Dendritic cell treated with granulocyte-macrophage colony-stimulating factor and Interleukin-4, amounts not matched to agents 40 ng/mL and 50 ng/mL, for 4 days (primary cell): ENCODE results near the gene MTHFD1L.
"Not testable (repeated sequence)": the region's sequence is repeated elsewhere in the genome, so short reads cannot be mapped to it uniquely, and the experiment has no call there.

ENCODE experiments used
- H3K27ac Mint-ChIP-seq: one replicate; pipeline ENCODE4 v1.8.0; 2022; ENCODE audit warnings: mild to moderate bottlenecking, mixed read lengths
- H3K27me3 Mint-ChIP-seq: one replicate; pipeline ENCODE4 v1.8.0; 2022; ENCODE audit warnings: mild to moderate bottlenecking, mixed read lengths
- H3K36me3 Mint-ChIP-seq: one replicate; pipeline ENCODE4 v1.8.0; 2022; ENCODE audit warnings: low read depth, mixed read lengths
- H3K4me1 Mint-ChIP-seq: one replicate; pipeline ENCODE4 v1.8.0; 2022; ENCODE audit warnings: low read depth, mixed read lengths
- H3K4me3 Mint-ChIP-seq: one replicate; pipeline ENCODE4 v1.8.0; 2022; ENCODE audit warnings: mild to moderate bottlenecking, moderate library complexity, mixed read lengths
- H3K9me3 Mint-ChIP-seq: one replicate; pipeline ENCODE4 v1.8.0; 2022; ENCODE audit warnings: mixed read lengths
- intact Hi-C: fragments of 100-400 bp; cut with micrococcal nuclease; formaldehyde crosslinking; loops from one replicate; pipeline ENCODE4 v1.15.0; 2022

The MTHFD1L gene

DNA sequence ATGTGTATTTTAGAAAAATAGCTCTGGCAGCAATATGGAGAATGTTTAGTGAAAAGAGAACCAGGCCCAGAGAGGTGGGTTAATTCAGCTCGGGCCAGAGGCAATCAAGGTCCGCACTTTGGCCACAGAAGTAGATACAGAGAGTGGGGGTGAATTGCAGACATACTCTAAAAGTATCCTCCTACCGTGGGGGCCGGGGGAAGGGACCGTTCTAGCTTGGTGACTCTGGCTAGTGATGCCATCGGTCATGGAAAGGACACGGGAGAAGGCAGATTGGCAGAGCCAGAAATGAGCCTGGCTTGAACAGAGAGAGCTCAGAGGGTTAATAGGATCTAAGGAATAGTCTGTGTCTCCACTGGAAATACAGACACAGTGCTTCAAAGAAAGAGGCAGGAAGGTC lies 173.1 kb downstream of the MTHFD1L start:
- intact Hi-C loops: no loop called here
- Mint-ChIP-seq H3K4me3 (no peak overlapping the region), H3K27ac (peak overlapping the region; percentile 18), H3K27me3 (no peaks in the 10 kb centered on the region), H3K9me3 (no peaks in the 10 kb centered on the region), H3K36me3 (peaks cover 15% of the 10 kb centered on the region), H3K4me1 (peaks cover 45% of the 10 kb centered on the region)

DNA sequence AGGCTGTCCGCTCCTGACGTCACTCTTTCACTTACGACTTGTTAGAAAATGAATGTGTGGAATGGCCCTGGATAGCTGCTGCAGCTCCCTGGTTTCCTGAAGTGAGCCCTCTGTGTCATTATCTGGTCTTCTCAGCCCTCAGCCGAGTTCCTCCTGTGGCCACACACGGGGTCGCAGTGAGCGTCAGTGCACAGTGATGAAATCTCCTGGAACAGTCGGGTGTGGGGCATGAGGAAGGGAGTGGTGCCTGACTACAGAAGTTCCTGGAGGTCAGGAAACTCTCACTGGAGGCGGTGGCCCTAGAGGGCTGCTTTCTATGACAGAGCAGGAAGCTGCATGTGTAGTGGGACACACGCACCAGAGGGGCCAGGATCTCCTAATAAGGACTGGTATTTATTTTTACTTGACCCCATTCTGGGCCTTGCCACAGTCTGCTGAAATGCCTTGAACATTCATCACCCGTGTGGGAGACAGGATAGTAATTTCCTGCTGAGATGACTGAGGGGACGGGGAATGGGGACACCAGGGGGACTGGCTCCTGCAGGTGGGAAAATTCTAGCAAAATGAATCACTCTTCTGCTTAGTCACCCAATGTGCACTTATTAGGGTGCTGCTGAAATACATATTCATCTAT lies 175.5 kb downstream of the MTHFD1L start:
- peak overlapping the region; percentile 76 for H3K4me3 Mint-ChIP-seq
- H3K9me3 Mint-ChIP-seq, H3K27me3 Mint-ChIP-seq, intact Hi-C loops: not testable (repeated sequence)
- peaks cover 45% of the 10 kb centered on the region for H3K4me1 Mint-ChIP-seq
- H3K36me3 Mint-ChIP-seq: peaks cover 23% of the 10 kb centered on the region
- H3K27ac Mint-ChIP-seq: peak overlapping the region; percentile 42

DNA sequence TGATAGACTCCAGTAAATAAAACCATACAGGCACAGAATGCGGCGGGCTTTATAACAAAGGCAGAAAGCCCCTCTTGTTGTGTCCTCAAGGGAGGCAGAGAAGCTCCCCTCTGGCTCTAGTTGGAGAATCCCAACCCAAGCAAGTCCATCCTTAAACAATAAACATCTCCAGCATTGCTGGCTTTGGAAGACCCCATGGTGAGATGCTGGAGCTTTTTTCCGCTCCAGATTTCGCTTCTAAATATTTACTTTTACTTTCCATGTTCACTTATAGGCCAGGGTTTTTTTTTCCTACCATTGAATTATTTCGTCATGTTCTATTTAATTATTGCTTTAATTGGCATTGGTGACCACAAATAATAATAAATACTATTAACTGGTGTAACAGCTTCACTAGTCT lies 176.2 kb downstream of the MTHFD1L start:
- peaks cover 39% of the 10 kb centered on the region for H3K4me1 Mint-ChIP-seq
- H3K27me3 Mint-ChIP-seq: no peaks in the 10 kb centered on the region
- intact Hi-C loops: no loop called here
- H3K4me3 Mint-ChIP-seq: no peak overlapping the region
- no peaks in the 10 kb centered on the region for H3K9me3 Mint-ChIP-seq
- no peak overlapping the region for H3K27ac Mint-ChIP-seq
- peaks cover 23% of the 10 kb centered on the region for H3K36me3 Mint-ChIP-seq

DNA sequence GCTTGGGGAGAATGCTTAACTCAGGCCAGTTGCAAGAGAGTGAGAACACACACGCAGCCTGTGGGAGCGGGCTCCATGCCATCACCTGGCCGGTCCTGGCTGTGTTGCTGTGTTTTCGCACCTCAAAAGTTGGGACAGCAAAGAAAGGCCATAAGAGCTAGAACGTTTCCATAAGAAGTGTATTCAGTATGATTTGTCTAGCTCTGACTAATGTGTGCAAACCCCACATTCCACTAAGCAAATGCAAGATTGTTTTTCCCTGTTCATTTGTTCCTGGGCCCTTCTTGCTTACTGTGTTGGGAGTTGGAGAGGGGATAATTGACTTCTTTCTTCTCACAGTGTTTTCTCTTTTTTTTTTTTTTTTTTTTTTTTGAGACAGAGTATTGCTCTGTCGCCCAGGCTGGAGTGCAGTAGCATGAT lies 177.4 kb downstream of the MTHFD1L start:
- H3K4me3 Mint-ChIP-seq, H3K27ac Mint-ChIP-seq, H3K27me3 Mint-ChIP-seq, H3K9me3 Mint-ChIP-seq, intact Hi-C loops: not testable (repeated sequence)
- H3K4me1 Mint-ChIP-seq: peaks cover 28% of the 10 kb centered on the region
- H3K36me3 Mint-ChIP-seq: peaks cover 22% of the 10 kb centered on the region

DNA sequence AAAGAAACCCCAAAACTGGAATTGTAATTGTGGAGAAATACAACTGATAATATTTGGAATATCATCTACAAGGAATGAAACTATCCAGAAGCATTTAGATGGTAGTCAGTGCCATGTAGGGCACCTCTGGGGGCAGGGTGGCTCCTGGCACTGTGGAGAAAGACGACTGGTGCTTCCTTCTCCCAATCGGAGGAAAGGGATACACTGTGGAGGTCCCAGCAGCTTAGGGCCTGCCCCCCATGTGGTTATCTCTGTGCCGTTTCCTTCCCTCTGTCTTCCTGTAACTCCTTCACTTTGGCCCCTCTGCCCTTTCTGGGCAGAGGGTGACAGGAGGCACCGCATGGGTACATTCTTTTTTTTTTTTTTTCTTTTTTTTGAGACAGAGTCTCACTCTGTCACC lies 178.4 kb downstream of the MTHFD1L start:
- H3K36me3 Mint-ChIP-seq: peaks cover 19% of the 10 kb centered on the region
- no peak overlapping the region for H3K4me3 Mint-ChIP-seq
- H3K4me1 Mint-ChIP-seq: peaks cover 20% of the 10 kb centered on the region
- H3K27me3 Mint-ChIP-seq: no peaks in the 10 kb centered on the region
- H3K27ac Mint-ChIP-seq: no peak overlapping the region
- intact Hi-C loops: no loop called here
- H3K9me3 Mint-ChIP-seq: peaks cover 12% of the 10 kb centered on the region

DNA sequence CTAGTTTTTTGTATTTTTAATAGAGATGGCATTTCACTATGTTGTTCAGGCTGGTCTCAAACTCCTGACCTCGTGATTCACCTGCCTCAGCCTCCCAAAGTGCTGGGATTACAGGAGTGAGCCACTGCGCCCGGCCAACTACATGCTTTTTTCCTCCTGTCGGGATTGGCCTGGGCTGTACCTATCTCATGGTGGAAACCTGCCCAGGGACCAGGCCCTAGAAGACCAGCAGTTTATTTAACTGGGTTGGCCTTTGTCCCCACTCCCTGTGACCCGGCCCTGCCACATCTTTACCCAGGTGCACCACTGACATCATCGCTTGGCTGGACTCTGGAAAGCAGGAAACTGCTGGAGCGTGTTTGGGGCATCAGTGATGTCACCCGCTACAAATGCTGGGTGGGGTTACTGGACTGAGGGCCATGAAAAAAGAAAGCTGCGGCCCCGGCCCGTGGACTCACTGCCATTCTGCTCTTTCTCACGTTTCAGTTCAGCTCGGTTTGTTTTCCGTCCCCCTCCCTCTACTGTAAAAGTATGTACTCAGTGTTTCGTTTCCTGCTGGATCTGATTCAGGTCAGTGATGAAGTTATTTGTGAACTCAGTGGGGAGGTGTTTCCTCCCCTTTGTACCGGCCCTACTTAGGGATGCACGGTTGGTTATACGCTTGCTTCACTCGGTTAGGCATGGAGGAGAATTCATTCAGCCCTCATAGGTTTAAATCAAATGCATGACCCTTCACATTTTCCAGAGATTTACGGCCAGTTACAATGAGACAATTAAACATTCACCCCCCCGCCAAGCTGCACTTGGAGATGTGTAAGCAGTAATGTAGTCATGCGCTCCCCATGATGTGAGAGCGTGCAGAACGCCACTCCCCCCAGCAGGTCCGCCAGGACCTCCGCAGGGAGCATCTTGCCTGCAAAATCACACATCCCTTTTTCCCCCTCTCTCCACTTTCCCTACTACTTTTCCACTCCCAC lies 179.3 kb downstream of the MTHFD1L start:
- no peak overlapping the region for H3K27ac Mint-ChIP-seq
- H3K36me3 Mint-ChIP-seq: peaks cover 19% of the 10 kb centered on the region
- H3K4me1 Mint-ChIP-seq: peaks cover 17% of the 10 kb centered on the region
- no peak overlapping the region for H3K4me3 Mint-ChIP-seq
- intact Hi-C loops: no loop called here
- no peaks in the 10 kb centered on the region for H3K27me3 Mint-ChIP-seq
- peaks cover 12% of the 10 kb centered on the region for H3K9me3 Mint-ChIP-seq

DNA sequence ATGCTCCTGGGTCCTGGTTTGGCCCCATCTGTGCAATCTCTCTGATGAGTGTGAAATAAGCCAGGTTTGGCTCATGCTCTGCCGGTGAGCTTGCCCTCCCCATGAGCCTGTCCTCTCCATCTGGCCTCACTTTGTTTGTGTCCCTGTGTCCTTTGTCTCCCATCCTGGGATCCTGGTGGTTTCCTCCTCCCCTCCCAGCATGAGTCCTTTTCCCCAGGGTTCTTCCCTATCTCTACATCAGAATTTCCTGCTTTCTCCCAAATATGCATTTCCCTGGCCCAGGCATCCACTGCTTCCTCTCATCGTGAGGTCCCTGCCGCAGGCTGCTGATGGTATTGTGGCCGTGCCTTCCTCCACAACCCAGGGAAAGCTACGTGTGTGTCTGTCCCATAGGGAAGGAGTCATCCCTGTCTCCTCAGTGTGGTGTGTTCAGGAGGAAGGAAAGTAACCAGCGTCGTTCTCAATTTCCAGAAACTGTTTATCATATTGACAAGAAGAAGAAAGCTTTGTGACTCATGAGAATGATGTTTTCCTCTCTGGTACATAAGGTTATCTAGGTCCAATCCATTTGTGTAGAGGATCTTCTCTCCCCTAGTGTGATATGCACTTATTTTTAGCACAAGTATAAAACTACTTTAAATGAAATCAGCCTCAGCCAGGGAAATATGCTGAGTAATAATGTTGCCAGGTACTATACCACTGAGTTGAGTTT lies 180.2 kb downstream of the MTHFD1L start:
- Mint-ChIP-seq H3K9me3 (peaks cover 12% of the 10 kb centered on the region), H3K36me3 (peaks cover 19% of the 10 kb centered on the region)
- H3K27ac Mint-ChIP-seq, H3K4me1 Mint-ChIP-seq, H3K4me3 Mint-ChIP-seq, intact Hi-C loops, H3K27me3 Mint-ChIP-seq: not testable (repeated sequence)

DNA sequence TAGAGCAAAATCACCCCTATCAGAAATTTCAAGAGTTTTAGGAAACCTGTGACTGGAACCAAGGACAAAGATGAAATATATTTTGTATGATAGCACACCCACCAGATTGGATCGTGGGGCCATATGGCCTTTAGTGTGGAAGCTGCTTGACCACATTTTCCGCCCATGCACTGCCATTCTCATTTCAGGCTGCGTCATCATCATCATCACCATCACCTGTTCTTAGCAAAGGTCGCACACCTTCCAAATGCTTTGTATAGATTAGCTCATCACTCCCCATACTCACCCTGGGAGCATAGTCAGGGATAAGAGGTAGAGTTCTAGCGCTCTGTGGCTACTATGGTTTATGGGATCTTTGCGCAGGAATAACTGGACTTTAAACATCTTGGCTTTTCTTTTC lies 185.7 kb downstream of the MTHFD1L start:
- H3K27me3 Mint-ChIP-seq: no peaks in the 10 kb centered on the region
- peaks cover 12% of the 10 kb centered on the region for H3K9me3 Mint-ChIP-seq
- no peak overlapping the region for H3K4me3 Mint-ChIP-seq
- no peak overlapping the region for H3K27ac Mint-ChIP-seq
- H3K36me3 Mint-ChIP-seq: peaks cover 17% of the 10 kb centered on the region
- intact Hi-C loops: no loop called here
- no peaks in the 10 kb centered on the region for H3K4me1 Mint-ChIP-seq

DNA sequence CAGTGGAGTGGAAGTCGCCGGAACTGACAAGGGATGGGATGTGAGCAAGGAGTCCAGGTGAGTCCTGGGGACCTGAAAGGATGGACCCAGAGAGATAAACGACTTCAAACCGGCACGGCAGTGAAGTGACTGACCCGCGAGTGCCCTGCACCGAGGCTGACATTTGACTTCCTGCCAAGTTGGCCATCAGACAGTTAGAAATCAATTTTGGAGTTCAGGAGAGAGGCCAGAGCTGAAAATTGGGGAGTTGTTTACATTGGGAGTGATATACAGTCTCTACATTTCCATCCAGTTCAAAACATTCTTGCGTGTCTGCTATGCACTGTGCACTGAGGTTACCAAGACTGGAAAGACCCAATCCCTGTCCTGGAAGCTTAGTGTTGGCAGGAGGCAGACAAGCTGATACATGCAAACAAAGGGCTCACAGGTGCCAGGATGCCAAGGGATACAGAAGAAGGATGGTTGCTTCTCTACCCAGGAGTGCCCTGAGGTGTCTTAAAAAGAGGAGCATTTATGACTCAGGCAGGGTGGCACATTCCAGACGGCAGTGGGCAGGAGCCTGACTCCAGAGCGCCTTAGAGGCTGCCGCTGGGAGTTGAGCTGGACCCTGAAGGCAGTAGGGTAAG lies 186.6 kb downstream of the MTHFD1L start:
- Mint-ChIP-seq H3K4me3 (no peak overlapping the region), H3K36me3 (peaks cover 17% of the 10 kb centered on the region), H3K27me3 (no peaks in the 10 kb centered on the region), H3K9me3 (peaks cover 12% of the 10 kb centered on the region), H3K4me1 (no peaks in the 10 kb centered on the region), H3K27ac (no peak overlapping the region)
- intact Hi-C loops: no loop called here

DNA sequence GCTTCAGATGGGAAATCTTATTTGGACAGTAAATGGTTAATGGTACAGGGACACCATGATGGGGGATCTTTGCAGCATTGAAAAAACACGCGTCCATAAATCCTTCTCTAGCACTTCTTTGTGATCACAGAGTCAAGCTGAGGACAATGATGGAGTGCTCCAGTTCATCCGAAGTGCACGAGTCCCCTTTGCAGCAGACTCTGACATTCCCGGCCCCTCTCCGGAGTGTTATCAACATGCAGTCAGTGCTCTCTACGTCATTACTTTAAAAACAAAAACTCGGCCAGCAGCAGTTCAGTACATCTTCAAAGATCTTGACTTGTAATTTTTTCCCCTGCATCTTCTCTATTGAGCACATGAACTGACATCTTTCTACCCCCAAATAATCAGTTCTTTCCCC lies 188.8 kb downstream of the MTHFD1L start:
- Mint-ChIP-seq H3K36me3 (peaks cover 6% of the 10 kb centered on the region), H3K27ac (no peak overlapping the region), H3K4me3 (no peak overlapping the region), H3K4me1 (peaks cover under 1% of the 10 kb centered on the region), H3K9me3 (no peaks in the 10 kb centered on the region), H3K27me3 (no peaks in the 10 kb centered on the region)
- intact Hi-C loops: no loop called here

DNA sequence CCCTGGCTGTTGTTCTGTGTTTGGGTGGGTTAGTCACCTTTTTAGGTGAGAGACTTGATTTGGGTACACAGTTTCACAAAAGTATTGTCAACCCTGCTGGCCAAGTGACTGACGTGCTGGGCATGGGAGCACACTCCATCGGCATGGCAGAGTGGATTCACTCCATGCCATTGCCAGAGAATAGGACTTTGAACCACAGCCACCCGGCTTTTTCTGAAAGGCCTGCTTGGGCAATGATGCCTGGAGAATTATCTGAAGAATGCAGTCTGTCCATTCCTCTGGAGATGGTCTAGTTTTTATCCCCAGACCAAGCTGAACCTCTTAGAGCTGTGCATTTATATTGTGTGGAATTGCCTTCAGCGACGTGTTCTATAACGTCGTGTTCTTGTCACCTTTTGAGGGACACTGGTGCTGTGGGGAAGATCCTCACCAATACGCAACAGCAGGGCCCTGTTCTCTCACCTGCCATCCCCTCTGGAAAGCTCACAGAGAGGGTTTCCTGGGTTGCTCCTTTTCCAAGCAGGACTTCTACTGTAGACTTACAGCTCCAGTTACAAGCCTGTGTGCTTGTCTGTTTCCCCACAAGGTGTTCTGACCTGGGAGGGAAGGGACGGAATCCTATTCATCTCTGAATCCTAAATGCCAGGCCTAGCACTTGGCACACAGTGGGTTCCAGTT lies 190.9 kb downstream of the MTHFD1L start:
- H3K4me1 Mint-ChIP-seq: peaks cover 13% of the 10 kb centered on the region
- intact Hi-C loops: no loop called here
- no peaks in the 10 kb centered on the region for H3K27me3 Mint-ChIP-seq
- H3K9me3 Mint-ChIP-seq: no peaks in the 10 kb centered on the region
- no peak overlapping the region for H3K4me3 Mint-ChIP-seq
- no peak overlapping the region for H3K27ac Mint-ChIP-seq
- peaks cover 6% of the 10 kb centered on the region for H3K36me3 Mint-ChIP-seq

DNA sequence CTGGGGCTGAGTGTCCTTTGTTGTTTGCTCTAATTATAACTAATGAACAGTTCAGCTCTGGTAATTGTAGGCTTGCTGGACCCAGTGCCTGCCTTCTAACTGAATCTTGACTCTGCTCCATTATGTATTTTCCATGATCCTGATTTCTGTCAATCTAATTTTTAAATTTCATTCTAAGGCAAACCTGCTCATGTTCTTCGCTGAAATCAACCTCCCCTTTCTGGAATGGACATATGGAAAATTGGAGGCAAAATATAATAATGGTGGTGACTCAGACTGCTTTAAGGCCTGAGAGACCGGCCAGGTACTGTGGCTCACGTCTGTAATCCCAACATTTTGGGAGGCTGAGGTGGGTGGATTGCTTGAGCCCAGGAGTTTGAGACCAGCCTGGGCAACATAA lies 191.6 kb downstream of the MTHFD1L start:
- peaks cover 13% of the 10 kb centered on the region for H3K4me1 Mint-ChIP-seq
- H3K9me3 Mint-ChIP-seq: no peaks in the 10 kb centered on the region
- no peak overlapping the region for H3K4me3 Mint-ChIP-seq
- no peaks in the 10 kb centered on the region for H3K36me3 Mint-ChIP-seq
- intact Hi-C loops: no loop called here
- no peak overlapping the region for H3K27ac Mint-ChIP-seq
- H3K27me3 Mint-ChIP-seq: no peaks in the 10 kb centered on the region

DNA sequence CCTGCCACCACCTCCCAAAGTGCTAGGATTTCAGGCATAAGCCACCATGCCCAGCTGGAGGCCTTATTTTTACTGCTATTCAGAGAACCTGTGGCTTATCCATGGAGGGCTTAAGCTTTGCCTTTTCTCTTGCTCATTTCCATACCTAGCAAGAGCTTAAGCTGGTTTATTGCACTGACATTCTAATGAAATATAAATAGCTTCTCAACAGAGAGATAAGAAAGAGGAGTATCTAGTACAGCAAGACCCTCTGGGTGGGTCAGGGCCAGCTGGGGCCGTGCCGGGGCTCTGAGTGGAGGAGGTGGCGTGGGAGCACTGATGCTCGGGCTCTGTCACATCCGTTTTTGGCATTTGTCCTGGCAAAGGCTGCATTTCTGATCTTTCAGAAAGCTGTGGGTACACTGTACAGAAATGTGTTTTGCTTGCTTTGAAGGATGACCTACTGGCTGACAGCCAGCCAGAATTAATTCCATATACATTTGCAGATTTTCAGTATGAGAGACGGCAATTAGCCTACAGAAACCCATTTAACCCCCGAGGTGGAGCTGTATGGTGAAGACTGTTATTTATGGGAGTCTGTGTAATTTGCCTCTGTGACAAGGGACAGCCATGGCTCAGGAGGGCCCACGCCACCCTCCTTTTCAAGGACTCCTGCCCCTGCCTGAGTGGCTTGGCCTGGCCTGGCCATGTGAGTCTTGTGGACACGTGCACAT lies 192.7 kb downstream of the MTHFD1L start:
- Mint-ChIP-seq H3K9me3 (no peaks in the 10 kb centered on the region), H3K4me3 (no peak overlapping the region), H3K27ac (no peak overlapping the region), H3K27me3 (no peaks in the 10 kb centered on the region), H3K36me3 (no peaks in the 10 kb centered on the region), H3K4me1 (peaks cover 13% of the 10 kb centered on the region)
- intact Hi-C loops: no loop called here
